ENCODE measurements around the gene PLXNC1.

DNA sequence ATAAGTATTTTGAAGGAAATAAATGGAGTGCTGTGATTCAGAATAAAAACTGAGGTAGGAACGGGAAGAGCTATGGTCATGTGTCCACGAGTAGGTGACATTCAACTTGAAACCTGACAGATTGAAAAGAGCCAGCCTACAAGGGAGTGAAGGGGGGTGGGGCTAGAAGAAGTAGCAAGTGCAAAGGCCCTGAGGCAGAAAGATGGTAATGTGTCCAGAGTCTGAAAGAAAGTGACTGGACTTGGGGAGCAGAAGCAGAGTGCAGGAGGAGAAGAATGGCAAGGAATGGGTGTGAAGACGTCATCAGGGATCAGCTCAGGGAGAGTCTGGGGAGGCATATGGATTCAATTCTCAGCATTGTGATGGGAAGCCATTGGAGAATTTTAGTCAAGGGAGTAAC, 13.7 kb downstream of the PLXNC1 start:
- no peak for TF ChIP-seq GATA2 (IDR thresholded peaks at IDR 0.05; ENCODE audit: low read depth, low read length)
- TF ChIP-seq GATA3 (IDR thresholded peaks at IDR 0.05; ENCODE audit: low read depth, low read length) = no peak
